ENCODE results near the gene MAPT.

Gene MAPT

DNA sequence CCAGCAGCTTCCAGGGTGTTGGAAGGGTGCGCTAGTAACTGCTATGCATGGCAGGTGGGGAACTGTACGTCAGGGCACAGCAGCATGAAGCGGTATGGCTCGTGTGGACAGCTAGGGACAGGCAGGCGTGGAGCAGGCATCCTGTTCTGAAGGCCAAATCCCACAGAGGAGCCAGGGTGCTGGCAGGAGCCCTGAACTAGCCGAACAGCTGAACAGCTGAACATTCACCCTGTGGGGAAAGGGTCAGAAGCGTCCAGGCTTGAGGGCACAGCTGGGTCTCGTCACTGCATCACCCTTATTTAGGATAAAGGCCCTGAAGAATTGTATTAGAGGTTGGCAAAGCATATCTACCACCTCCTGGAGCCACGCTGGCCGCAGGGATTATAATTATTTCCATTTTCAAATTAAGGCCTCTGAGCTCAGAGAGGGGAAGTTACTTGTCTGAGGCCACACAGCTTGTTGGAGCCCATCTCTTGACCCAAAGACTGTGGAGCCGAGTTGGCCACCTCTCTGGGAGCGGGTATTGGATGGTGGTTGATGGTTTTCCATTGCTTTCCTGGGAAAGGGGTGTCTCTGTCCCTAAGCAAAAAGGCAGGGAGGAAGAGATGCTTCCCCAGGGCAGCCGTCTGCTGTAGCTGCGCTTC lies 101.4 kb downstream of the MAPT start:
- Mint-ChIP-seq H3K27me3 (ENCODE audit: low read depth) (peaks cover 6% of the 10 kb centered on the region), H3K9me3 (no peaks in the 10 kb centered on the region), H3K4me3 (no peak overlapping the region), H3K27ac (no peak overlapping the region), H3K36me3 (ENCODE audit: low read depth) (no peaks in the 10 kb centered on the region), H3K4me1 (peaks cover 14% of the 10 kb centered on the region)
- TF ChIP-seq, protein P1, sequence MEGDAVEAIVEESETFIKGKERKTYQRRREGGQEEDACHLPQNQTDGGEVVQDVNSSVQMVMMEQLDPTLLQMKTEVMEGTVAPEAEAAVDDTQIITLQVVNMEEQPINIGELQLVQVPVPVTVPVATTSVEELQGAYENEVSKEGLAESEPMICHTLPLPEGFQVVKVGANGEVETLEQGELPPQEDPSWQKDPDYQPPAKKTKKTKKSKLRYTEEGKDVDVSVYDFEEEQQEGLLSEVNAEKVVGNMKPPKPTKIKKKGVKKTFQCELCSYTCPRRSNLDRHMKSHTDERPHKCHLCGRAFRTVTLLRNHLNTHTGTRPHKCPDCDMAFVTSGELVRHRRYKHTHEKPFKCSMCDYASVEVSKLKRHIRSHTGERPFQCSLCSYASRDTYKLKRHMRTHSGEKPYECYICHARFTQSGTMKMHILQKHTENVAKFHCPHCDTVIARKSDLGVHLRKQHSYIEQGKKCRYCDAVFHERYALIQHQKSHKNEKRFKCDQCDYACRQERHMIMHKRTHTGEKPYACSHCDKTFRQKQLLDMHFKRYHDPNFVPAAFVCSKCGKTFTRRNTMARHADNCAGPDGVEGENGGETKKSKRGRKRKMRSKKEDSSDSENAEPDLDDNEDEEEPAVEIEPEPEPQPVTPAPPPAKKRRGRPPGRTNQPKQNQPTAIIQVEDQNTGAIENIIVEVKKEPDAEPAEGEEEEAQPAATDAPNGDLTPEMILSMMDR (IDR thresholded peaks at IDR 0.05; ENCODE audit: unreplicated experiment in 3 of 3), result no peak

DNA sequence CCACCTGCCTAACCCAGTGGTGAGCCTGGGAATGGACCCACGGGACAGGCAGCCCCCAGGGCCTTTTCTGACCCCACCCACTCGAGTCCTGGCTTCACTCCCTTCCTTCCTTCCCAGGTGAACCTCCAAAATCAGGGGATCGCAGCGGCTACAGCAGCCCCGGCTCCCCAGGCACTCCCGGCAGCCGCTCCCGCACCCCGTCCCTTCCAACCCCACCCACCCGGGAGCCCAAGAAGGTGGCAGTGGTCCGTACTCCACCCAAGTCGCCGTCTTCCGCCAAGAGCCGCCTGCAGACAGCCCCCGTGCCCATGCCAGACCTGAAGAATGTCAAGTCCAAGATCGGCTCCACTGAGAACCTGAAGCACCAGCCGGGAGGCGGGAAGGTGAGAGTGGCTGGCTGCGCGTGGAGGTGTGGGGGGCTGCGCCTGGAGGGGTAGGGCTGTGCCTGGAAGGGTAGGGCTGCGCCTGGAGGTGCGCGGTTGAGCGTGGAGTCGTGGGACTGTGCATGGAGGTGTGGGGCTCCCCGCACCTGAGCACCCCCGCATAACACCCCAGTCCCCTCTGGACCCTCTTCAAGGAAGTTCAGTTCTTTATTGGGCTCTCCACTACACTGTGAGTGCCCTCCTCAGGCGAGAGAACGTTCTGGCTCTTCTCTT lies 102.1 kb downstream of the MAPT start:
- Mint-ChIP-seq H3K4me1 (peaks cover 14% of the 10 kb centered on the region), H3K36me3 (ENCODE audit: low read depth) (no peaks in the 10 kb centered on the region), H3K9me3 (no peaks in the 10 kb centered on the region), H3K27ac (no peak overlapping the region), H3K27me3 (ENCODE audit: low read depth) (peaks cover 7% of the 10 kb centered on the region), H3K4me3 (no peak overlapping the region)
- TF ChIP-seq, protein P1 (IDR thresholded peaks at IDR 0.05; ENCODE audit: unreplicated experiment in 3 of 3), result no peak

DNA sequence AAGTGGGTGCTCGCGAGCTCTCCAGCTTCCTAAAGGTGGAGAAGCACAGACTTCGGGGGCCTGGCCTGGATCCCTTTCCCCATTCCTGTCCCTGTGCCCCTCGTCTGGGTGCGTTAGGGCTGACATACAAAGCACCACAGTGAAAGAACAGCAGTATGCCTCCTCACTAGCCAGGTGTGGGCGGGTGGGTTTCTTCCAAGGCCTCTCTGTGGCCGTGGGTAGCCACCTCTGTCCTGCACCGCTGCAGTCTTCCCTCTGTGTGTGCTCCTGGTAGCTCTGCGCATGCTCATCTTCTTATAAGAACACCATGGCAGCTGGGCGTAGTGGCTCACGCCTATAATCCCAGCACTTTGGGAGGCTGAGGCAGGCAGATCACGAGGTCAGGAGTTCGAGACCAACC lies 102.8 kb downstream of the MAPT start:
- H3K4me1 Mint-ChIP-seq, result peaks cover 14% of the 10 kb centered on the region
- H3K4me3 Mint-ChIP-seq, result no peak overlapping the region

DNA sequence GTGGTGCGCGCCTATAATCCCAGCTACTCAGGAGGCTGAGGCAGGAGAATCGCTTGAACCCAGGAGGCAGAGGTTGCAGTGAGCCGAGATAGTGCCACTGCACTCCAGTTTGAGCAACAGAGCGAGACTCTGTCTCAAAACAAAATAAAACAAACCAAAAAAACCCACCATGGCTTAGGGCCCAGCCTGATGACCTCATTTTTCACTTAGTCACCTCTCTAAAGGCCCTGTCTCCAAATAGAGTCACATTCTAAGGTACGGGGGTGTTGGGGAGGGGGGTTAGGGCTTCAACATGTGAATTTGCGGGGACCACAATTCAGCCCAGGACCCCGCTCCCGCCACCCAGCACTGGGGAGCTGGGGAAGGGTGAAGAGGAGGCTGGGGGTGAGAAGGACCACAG lies 103.3 kb downstream of the MAPT start:
- Mint-ChIP-seq H3K36me3 (ENCODE audit: low read depth) (no peaks in the 10 kb centered on the region), H3K4me3 (no peak overlapping the region), H3K27me3 (ENCODE audit: low read depth) (peaks cover 10% of the 10 kb centered on the region), H3K9me3 (no peaks in the 10 kb centered on the region), H3K27ac (no peak overlapping the region), H3K4me1 (peaks cover 14% of the 10 kb centered on the region)
- TF ChIP-seq, protein P1 (IDR thresholded peaks at IDR 0.05; ENCODE audit: unreplicated experiment in 3 of 3), result no peak

More for the DNA sequence above, 102.8 kb downstream of the MAPT start:
- peaks cover 7% of the 10 kb centered on the region for H3K27me3 Mint-ChIP-seq (ENCODE audit: low read depth)
- no peak overlapping the region for H3K27ac Mint-ChIP-seq
- H3K9me3 Mint-ChIP-seq, result no peaks in the 10 kb centered on the region
- TF ChIP-seq, protein P1 (IDR thresholded peaks at IDR 0.05; ENCODE audit: unreplicated experiment in 3 of 3), result no peak
- no peaks in the 10 kb centered on the region for H3K36me3 Mint-ChIP-seq (ENCODE audit: low read depth)

DNA sequence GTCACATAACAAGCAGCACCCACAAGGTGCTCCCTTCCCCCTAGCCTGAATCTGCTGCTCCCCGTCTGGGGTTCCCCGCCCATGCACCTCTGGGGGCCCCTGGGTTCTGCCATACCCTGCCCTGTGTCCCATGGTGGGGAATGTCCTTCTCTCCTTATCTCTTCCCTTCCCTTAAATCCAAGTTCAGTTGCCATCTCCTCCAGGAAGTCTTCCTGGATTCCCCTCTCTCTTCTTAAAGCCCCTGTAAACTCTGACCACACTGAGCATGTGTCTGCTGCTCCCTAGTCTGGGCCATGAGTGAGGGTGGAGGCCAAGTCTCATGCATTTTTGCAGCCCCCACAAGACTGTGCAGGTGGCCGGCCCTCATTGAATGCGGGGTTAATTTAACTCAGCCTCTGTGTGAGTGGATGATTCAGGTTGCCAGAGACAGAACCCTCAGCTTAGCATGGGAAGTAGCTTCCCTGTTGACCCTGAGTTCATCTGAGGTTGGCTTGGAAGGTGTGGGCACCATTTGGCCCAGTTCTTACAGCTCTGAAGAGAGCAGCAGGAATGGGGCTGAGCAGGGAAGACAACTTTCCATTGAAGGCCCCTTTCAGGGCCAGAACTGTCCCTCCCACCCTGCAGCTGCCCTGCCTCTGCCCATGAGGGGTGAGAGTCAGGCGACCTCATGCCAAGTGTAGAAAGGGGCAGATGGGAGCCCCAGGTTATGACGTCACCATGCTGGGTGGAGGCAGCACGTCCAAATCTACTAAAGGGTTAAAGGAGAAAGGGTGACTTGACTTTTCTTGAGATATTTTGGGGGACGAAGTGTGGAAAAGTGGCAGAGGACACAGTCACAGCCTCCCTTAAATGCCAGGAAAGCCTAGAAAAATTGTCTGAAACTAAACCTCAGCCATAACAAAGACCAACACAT lies 104.9 kb downstream of the MAPT start, which contains the start of gene STH:
STH (plus strand) TSS at position 264 of the 913 bp plus-strand sequence; CDS start at position 294, 30 bp downstream.
- TF ChIP-seq, protein P1 (IDR thresholded peaks at IDR 0.05; ENCODE audit: unreplicated experiment in 3 of 3), result no peak
- Mint-ChIP-seq H3K36me3 (ENCODE audit: low read depth) (no peaks in the 10 kb centered on the region), H3K27ac (no peak within 1 kb of the TSS), H3K4me1 (peaks cover 5% of the 10 kb centered on the region), H3K27me3 (ENCODE audit: low read depth) (peaks cover 12% of the 10 kb centered on the region), H3K4me3 (no peak within 1 kb of the TSS), H3K9me3 (no peaks in the 10 kb centered on the region)
